Mesothelial cell of epicardium (in vitro differentiated cells): Measurements from ENCODE around the gene TMEM213. TPM values are rescaled to one million over a fixed set of nuclear protein-coding genes. Genes with fewer than 3 reads are reported as not detected.

Source experiments
- DNase-seq, 2 experiments: peaks; one replicate each; pipeline ENCODE4 v3.0.0; 2021; ENCODE audit warnings: low spot score in 2 of 2; ENCODE audit not compliant: unreplicated experiment in 2 of 2
- H3K27ac Mint-ChIP-seq: 2 replicates; pipeline ENCODE4 v1.8.0; 2021; ENCODE audit warnings: mixed read lengths
- H3K27me3 Mint-ChIP-seq: 2 replicates; pipeline ENCODE4 v1.8.0; 2021; ENCODE audit warnings: low read depth, mixed read lengths
- H3K36me3 Mint-ChIP-seq: 2 replicates; pipeline ENCODE4 v1.8.0; 2021; ENCODE audit warnings: mixed read lengths
- H3K4me1 Mint-ChIP-seq: 2 replicates; pipeline ENCODE4 v1.8.0; 2021; ENCODE audit warnings: mixed read lengths
- H3K4me3 Mint-ChIP-seq: 2 replicates; pipeline ENCODE4 v1.8.0; 2021; ENCODE audit warnings: mild to moderate bottlenecking, moderate library complexity, mixed read lengths
- H3K9me3 Mint-ChIP-seq: 2 replicates; pipeline ENCODE4 v1.8.0; 2021; ENCODE audit warnings: mixed read lengths
- CTCF ChIP-seq: fragments of 200-600 bp; sonication (generic); IDR thresholded peaks from one replicate; pipeline ENCODE4 v1.5.0; 2021; ENCODE audit warnings: antibody characterized with exemption; ENCODE audit not compliant: unreplicated experiment
- total RNA-seq: library from RNA; stranded (reverse); gene quantifications from 3 replicates; pipeline ENCODE4 v1.2.1, GENCODE V29; 2021

TMEM213 gene
- total RNA-seq, 1 donor from 2014 or later = not detected

- no peak overlapping the region for H3K27ac Mint-ChIP-seq
- no peaks in the 10 kb centered on the region for H3K9me3 Mint-ChIP-seq
- H3K27me3 Mint-ChIP-seq = peaks cover 20% of the 10 kb centered on the region
- H3K4me3 Mint-ChIP-seq = no peak overlapping the region
- no peak for TF ChIP-seq CTCF
- H3K4me1 Mint-ChIP-seq = peaks cover 12% of the 10 kb centered on the region
- no peak for DNase-seq
- no peaks in the 10 kb centered on the region for H3K36me3 Mint-ChIP-seq
These were observed 1.0 kb downstream of the TMEM213 start for GRCh38 chr7:138798836-138799235.

- TF ChIP-seq CTCF = no peak
These were observed 1.7 kb downstream of the TMEM213 start for GRCh38 chr7:138799336-138800000.

GRCh38 chr7:138801256-138801655 lies 3.5 kb downstream of the TMEM213 start:
- peaks cover 12% of the 10 kb centered on the region for H3K4me1 Mint-ChIP-seq
- TF ChIP-seq CTCF = no peak
- peaks cover 27% of the 10 kb centered on the region for H3K27me3 Mint-ChIP-seq
- H3K36me3 Mint-ChIP-seq = no peaks in the 10 kb centered on the region
- no peak for DNase-seq
- no peak overlapping the region for H3K27ac Mint-ChIP-seq
- no peak overlapping the region for H3K4me3 Mint-ChIP-seq
- no peaks in the 10 kb centered on the region for H3K9me3 Mint-ChIP-seq

More at GRCh38 chr7:138799336-138800000, 1.7 kb downstream of the TMEM213 start:
- Mint-ChIP-seq H3K36me3 (no peaks in the 10 kb centered on the region), H3K4me3 (no peak overlapping the region), H3K9me3 (no peaks in the 10 kb centered on the region), H3K27ac (no peak overlapping the region), H3K4me1 (peaks cover 12% of the 10 kb centered on the region), H3K27me3 (peaks cover 26% of the 10 kb centered on the region)
- DNase-seq = no peak

- Mint-ChIP-seq H3K4me1 (peaks cover 11% of the 10 kb centered on the region), H3K9me3 (no peaks in the 10 kb centered on the region), H3K4me3 (no peak overlapping the region), H3K27ac (no peak overlapping the region), H3K27me3 (peaks cover 22% of the 10 kb centered on the region), H3K36me3 (no peaks in the 10 kb centered on the region)
- no peak for TF ChIP-seq CTCF
- no peak for DNase-seq
These were observed 4.9 kb downstream of the TMEM213 start for GRCh38 chr7:138802706-138803105.

GRCh38 chr7:138804618-138805017 lies 6.8 kb downstream of the TMEM213 start:
- H3K27me3 Mint-ChIP-seq = peaks cover 10% of the 10 kb centered on the region
- no peak for DNase-seq
- no peak overlapping the region for H3K4me3 Mint-ChIP-seq
- H3K4me1 Mint-ChIP-seq = no peaks in the 10 kb centered on the region
- no peak for TF ChIP-seq CTCF
- H3K9me3 Mint-ChIP-seq = no peaks in the 10 kb centered on the region
- no peak overlapping the region for H3K27ac Mint-ChIP-seq
- no peaks in the 10 kb centered on the region for H3K36me3 Mint-ChIP-seq
